HepG2 (cell line): ENCODE results near the gene TJP3. TPM values are rescaled to one million over a fixed set of nuclear protein-coding genes. Genes with fewer than 3 reads are reported as not detected.
A peak's percentile ranks its signal among the peaks of the same experiment; 100 is the strongest.

Source experiments
- ETV5 ChIP-seq: IDR thresholded peaks from 2 replicates; pipeline ENCODE4 v1.6.1; 2018; ENCODE audit warnings: missing biosample characterization, missing genetic modification reagents, inconsistent platforms, borderline replicate concordance
- KDM4B ChIP-seq: sonication (generic); formaldehyde crosslinking; IDR thresholded peaks from 2 replicates; pipeline ENCODE4 v1.4.0; 2020; ENCODE audit warnings: missing genetic modification reagents
- KLF9 ChIP-seq: IDR thresholded peaks from 2 replicates; pipeline ENCODE4 v1.6.1; 2016; ENCODE audit warnings: low read depth
- PATZ1 ChIP-seq: sonication (generic); formaldehyde crosslinking; IDR thresholded peaks from 2 replicates; pipeline ENCODE4 v1.4.0; 2020; ENCODE audit warnings: missing genetic modification reagents
- SPEN ChIP-seq: sonication (generic); formaldehyde crosslinking; IDR thresholded peaks from 2 replicates; pipeline ENCODE4 v1.5.1; 2020; ENCODE audit warnings: low read depth, mild to moderate bottlenecking, missing genetic modification reagents
- U2AF2 ChIP-seq: fragments of 200-400 bp; formaldehyde crosslinking; IDR thresholded peaks from 2 replicates; pipeline ENCODE4 v1.6.1; 2017; ENCODE audit warnings: low read depth, mild to moderate bottlenecking, low read length
- polyA plus RNA-seq, 8 experiments: library from polyadenylated mRNA; depleted of rRNA in 3 of 8; stranded (reverse) in 7 of 8; unstranded in 1 of 8; fragments of >200 nt; fragmentation: Illumina TruSeq in 4 of 8; extraction: Trizol in 4 of 8; gene quantifications; 2 replicates each; pipeline versions ENCODE4 v1.2.1 to v1.2.3, GENCODE V29; 2011 to 2016; ENCODE audit warnings: low read depth in 4 of 8, missing spikeins in 1 of 8, mixed read lengths in 1 of 8; ENCODE audit not compliant: insufficient read depth in 1 of 8
- total RNA-seq, 5 experiments: library from RNA; depleted of rRNA; stranded (reverse); fragments of >200 nt; fragmentation: Illumina TruSeq; extraction: Trizol; gene quantifications; 2 replicates each; pipeline ENCODE4 v1.2.3, GENCODE V29; 2016; ENCODE audit warnings: low read depth in 1 of 5
- TF ChIP-seq, protein P1 (sequence below): sonication (generic); formaldehyde crosslinking; IDR thresholded peaks from 2 replicates; pipeline ENCODE4 v1.4.0; 2020; ENCODE audit warnings: missing genetic modification reagents, borderline replicate concordance

Gene TJP3
- total and polyA plus RNA-seq, 2 of the 13 experiments (the other 11 are each of a cell fraction or from before 2014, with no cell fraction given), result 2.3 to 21.5 TPM

- TF ChIP-seq, protein P1, sequence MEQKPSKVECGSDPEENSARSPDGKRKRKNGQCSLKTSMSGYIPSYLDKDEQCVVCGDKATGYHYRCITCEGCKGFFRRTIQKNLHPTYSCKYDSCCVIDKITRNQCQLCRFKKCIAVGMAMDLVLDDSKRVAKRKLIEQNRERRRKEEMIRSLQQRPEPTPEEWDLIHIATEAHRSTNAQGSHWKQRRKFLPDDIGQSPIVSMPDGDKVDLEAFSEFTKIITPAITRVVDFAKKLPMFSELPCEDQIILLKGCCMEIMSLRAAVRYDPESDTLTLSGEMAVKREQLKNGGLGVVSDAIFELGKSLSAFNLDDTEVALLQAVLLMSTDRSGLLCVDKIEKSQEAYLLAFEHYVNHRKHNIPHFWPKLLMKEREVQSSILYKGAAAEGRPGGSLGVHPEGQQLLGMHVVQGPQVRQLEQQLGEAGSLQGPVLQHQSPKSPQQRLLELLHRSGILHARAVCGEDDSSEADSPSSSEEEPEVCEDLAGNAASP (CRISPR knock-in tag), result no peak
- TF ChIP-seq PATZ1 (CRISPR knock-in tag) (peak; percentile 7; the same call in 1 of the 2 replicates), SPEN (CRISPR knock-in tag) (no peak), ETV5 (CRISPR knock-in tag) (peak; percentile 46; the same call in 1 of the 2 replicates), KDM4B (no peak), KLF9 (CRISPR knock-in tag) (no peak), U2AF2 (no peak)
Observed at GRCh38 chr19:3687774-3688706, 20.1 kb upstream of the TJP3 start (continued).
